Omental fat pad (tissue), 4 donors: ENCODE data around the gene SOAT1. TPM values are rescaled to one million over a fixed set of nuclear protein-coding genes. Genes with fewer than 3 reads are reported as not detected.

Experiments
- ATAC-seq: fragments of 150-250 bp; one replicate; pipeline ENCODE4 v1.9.1; 2016; ENCODE audit warnings: mild to moderate bottlenecking, moderate library complexity; ENCODE audit not compliant: low FRiP score
- DNase-seq: peaks from one replicate; pipeline ENCODE4 v3.0.0-alpha.2; 2019; ENCODE audit warnings: low spot score
- CTCF ChIP-seq, 3 donors: fragments of 450-650 bp; IDR thresholded peaks; one replicate each; pipeline ENCODE4 v1.5.1; 2016 to 2017; ENCODE audit warnings: antibody characterized with exemption in 3 of 3, mild to moderate bottlenecking in 3 of 3, moderate library complexity in 2 of 3
- total RNA-seq, 4 donors: library from RNA; depleted of rRNA; stranded (reverse); fragments of >200 nt; gene quantifications; one replicate each; pipeline ENCODE4 v1.1.0, GENCODE V29; 2016

SOAT1 gene
- total RNA-seq, 4 donors from 2014 or later: 20.2 to 46.5 (median 25.3) TPM

GRCh38 chr1:179295164-179295755, 1.7 kb downstream of the SOAT1 start:
- no peak for ATAC-seq
- no peak for DNase-seq
- TF ChIP-seq CTCF (IDR thresholded peaks at IDR 0.05): no peak

- TF ChIP-seq CTCF (IDR thresholded peaks at IDR 0.05): no peak
- no peak for DNase-seq
- no peak for ATAC-seq
Measured at GRCh38 chr1:179296356-179297104, 2.9 kb downstream of the SOAT1 start.

GRCh38 chr1:179297105-179297378, 3.4 kb downstream of the SOAT1 start:
- ATAC-seq (no peak), DNase-seq (no peak)
- no peak for TF ChIP-seq CTCF (IDR thresholded peaks at IDR 0.05)

GRCh38 chr1:179298952-179299351, 5.4 kb downstream of the SOAT1 start:
- DNase-seq (no peak), ATAC-seq (no peak)
- no peak for TF ChIP-seq CTCF (IDR thresholded peaks at IDR 0.05)

- no peak for TF ChIP-seq CTCF (IDR thresholded peaks at IDR 0.05)
- no peak for ATAC-seq
- no peak for DNase-seq
Measured at GRCh38 chr1:179300112-179300511, 6.5 kb downstream of the SOAT1 start.

- no peak for DNase-seq
- TF ChIP-seq CTCF (IDR thresholded peaks at IDR 0.05): no peak
- ATAC-seq: no peak
Measured at GRCh38 chr1:179302070-179302469, 8.5 kb downstream of the SOAT1 start.

- ATAC-seq (no peak), DNase-seq (no peak)
- TF ChIP-seq CTCF (IDR thresholded peaks at IDR 0.05): no peak
Measured at GRCh38 chr1:179303200-179303785, 9.7 kb downstream of the SOAT1 start.
